ENCODE measurements around the gene MAP3K14.

MAP3K14 gene

DNA sequence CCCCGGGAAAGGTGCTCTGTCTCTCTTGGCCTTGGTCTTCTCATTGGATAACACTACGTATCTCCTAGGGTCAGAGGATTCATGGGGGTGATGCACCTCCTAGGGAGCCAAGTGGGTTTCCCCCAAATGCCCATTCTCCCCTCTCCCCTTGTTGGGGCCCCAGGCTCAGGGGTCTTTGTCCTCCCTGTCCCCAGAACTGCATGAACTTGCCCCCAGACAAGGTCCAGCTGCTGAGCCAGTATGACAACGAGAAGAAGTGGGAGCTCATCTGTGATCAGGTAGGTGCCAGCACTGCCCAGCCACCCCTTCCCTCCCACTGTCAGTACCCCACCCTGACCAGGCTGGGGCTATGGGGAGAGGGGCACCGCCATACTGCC lies 86.4 kb downstream of the MAP3K14 start:
- DNase-seq (no peak), ATAC-seq (no peak)
- Mint-ChIP-seq H3K9me3 (no peaks in the 10 kb centered on the region), H3K27me3 (no peaks in the 10 kb centered on the region), H3K4me3 (peak overlapping the region; percentile 99), H3K36me3 (ENCODE audit: low read depth) (peaks cover 35% of the 10 kb centered on the region), H3K4me1 (peaks cover 98% of the 10 kb centered on the region), H3K27ac (peak overlapping the region; percentile 97)

DNA sequence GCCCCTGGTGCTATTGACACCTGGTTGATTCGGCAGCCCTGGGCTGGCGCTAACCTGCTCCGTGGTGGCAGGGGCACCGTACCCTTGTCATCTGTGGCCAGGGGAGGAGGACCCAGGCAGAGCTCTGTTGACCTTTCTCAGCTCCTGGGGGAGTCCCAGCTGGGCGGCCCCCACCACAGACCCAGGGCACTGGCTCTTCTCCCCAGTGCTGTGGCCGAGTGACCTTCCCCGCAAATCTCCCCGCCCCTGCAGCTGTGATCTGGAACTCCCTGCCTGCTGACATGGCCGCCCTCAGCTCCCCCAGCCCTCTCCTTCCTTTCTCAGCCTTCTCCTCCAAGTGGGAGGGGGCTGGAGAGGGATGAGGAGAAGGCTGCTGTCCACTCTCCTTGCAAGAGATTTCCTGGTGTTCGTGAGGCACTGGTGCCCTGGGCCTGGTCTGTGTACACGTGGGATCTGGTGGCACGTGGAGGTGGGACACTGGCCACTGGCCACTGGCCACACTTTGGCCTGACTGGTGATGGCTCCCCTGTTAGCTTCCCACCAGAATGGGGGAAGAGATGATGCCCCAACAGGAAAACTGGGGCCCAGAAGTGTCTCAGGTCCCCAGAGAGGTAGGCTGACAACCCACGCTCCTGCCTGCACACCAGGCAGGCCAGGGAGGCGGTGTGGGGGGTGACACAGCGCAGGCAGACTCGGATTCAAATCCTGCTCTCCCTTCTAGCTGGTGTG lies 87.0 kb downstream of the MAP3K14 start:
- ATAC-seq: peak; percentile 41
- H3K4me3 Mint-ChIP-seq: peak overlapping the region; percentile 99
- peak overlapping the region; percentile 97 for H3K27ac Mint-ChIP-seq
- H3K9me3 Mint-ChIP-seq: no peaks in the 10 kb centered on the region
- DNase-seq: peak; percentile 88
- no peaks in the 10 kb centered on the region for H3K27me3 Mint-ChIP-seq
- H3K4me1 Mint-ChIP-seq: peaks cover 98% of the 10 kb centered on the region
- peaks cover 30% of the 10 kb centered on the region for H3K36me3 Mint-ChIP-seq (ENCODE audit: low read depth)

DNA sequence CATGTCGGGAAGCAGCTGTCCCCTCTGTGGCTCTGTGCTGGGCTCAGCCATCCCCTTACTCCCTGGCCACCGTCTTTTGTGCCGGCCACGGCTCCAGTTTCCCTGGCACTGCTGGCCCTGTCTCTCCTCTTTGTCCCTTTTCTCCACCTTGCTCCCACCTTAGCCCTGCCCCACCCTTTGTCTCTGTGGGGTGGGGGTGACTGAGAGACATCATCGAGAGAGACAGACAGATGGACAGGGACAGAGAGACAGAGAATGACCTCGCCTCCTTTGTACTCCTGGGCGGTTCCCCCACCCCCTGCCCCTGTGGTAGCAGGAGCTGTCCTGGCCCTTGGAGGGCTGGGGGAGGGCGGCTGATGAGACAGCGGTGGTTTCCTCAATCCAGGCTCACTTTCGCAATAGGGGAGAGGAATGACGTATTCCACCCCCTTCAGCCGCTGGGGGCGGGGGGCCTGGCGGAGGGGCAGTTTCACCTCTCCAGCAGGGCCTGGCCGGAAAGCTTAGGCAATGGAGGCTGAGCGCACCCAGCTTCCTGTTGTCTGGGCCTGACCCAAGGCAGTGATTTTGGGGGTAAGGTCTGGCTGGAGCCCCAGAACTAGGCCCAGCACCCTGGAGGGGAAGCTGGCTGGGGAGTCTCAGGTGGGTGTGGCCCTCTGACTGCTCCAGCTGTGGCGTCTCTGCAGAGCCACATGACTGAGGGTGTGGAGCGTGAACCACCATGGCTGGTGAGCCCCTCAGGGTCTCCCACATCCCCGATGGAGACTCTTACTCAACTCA lies 87.9 kb downstream of the MAP3K14 start:
- Mint-ChIP-seq H3K27me3 (no peaks in the 10 kb centered on the region), H3K27ac (peak overlapping the region; percentile 97), H3K4me1 (peaks cover 98% of the 10 kb centered on the region), H3K4me3 (peak overlapping the region; percentile 99), H3K36me3 (ENCODE audit: low read depth) (peaks cover 25% of the 10 kb centered on the region), H3K9me3 (no peaks in the 10 kb centered on the region)
- peak; percentile 42 for ATAC-seq
- DNase-seq: peak; percentile 95

DNA sequence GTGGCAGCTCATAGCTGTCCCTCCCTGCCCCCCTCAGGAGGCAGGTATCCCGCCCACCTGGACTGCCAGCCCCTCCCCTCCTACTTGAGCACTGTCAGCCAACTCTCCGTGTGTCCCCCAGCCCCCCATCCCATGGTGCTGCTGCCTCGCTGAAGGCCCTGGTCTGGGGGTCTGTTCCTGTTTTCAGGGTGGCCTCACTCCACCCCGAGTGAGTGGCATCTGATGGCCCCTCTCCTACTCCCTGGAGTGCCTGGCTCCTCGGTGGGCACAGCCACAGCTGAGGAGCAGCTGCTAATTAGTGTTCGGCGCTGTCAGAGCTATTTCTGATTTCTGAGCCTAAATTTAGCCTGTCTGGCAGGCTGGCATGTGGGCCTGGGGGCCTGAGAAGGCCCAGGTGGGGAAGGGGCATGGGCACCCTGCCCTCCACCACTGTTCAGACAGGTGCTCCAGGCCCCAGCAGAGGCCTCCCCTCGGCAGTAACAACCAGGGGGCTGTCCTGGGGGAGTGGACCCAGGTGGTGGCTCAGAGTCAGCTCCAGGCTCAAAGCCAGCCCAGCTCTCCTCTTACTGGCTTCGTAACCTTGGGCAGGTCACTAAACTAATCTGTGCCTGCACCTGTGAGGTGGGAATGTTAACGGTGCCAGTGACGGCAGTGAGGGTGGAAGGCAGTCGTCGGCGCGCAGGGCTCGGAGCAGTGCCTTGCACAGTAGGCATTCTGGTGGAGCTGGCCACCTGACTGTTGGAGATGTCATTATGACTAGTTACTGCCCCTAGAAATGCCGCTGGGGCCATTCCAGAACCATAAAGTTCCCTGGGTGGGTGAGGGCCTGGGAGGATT lies 88.7 kb downstream of the MAP3K14 start:
- Mint-ChIP-seq H3K27ac (peak overlapping the region; percentile 97), H3K36me3 (ENCODE audit: low read depth) (peaks cover 23% of the 10 kb centered on the region), H3K9me3 (no peaks in the 10 kb centered on the region), H3K4me1 (peaks cover 98% of the 10 kb centered on the region), H3K4me3 (peak overlapping the region; percentile 99), H3K27me3 (no peaks in the 10 kb centered on the region)
- DNase-seq (peak; percentile 62), ATAC-seq (no peak)

GRCh38 chr17:45227101-45227925 lies 89.5 kb downstream of the MAP3K14 start:
- peaks cover 90% of the 10 kb centered on the region for H3K4me1 Mint-ChIP-seq
- peak; percentile 59 for DNase-seq
- no peaks in the 10 kb centered on the region for H3K9me3 Mint-ChIP-seq
- H3K36me3 Mint-ChIP-seq (ENCODE audit: low read depth): peaks cover 22% of the 10 kb centered on the region
- H3K27ac Mint-ChIP-seq: peak overlapping the region; percentile 97
- no peak for ATAC-seq
- H3K4me3 Mint-ChIP-seq: peak overlapping the region; percentile 99
- no peaks in the 10 kb centered on the region for H3K27me3 Mint-ChIP-seq

GRCh38 chr17:45226576-45226975 lies 90.2 kb downstream of the MAP3K14 start:
- Mint-ChIP-seq H3K4me3 (peak overlapping the region; percentile 99), H3K36me3 (ENCODE audit: low read depth) (peaks cover 16% of the 10 kb centered on the region), H3K9me3 (no peaks in the 10 kb centered on the region), H3K27me3 (no peaks in the 10 kb centered on the region), H3K4me1 (peaks cover 83% of the 10 kb centered on the region), H3K27ac (peak overlapping the region; percentile 97)
- DNase-seq: no peak
- ATAC-seq: no peak

DNA sequence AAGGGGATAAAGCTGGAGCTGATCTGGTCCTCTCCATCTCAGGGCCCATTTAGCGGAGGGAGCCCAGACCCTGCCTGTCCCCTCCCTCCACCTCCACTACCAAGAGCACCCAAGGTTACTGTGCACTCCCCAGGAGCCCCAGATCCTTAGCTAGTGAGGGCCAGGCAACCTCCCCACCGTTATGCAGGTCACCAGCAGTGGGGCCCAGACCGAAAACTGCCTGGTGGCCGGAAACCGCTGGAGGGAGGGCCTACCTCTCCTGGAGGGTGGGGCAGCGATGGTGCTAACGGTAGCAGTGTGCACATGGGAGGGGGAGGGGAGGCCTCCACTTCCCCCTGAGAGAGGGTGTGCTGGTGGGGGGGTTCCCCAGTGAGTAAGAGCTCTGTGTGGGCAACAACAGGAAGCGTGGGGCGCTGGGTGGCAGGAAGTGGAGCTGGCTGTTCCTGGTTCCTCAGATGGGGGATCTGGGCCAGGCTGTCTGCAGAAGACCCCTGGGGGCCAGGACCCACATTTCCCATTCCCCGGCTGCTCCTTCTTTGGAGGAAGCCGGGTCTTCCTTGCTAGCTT lies 90.8 kb downstream of the MAP3K14 start:
- peak; percentile 40 for ATAC-seq

DNA sequence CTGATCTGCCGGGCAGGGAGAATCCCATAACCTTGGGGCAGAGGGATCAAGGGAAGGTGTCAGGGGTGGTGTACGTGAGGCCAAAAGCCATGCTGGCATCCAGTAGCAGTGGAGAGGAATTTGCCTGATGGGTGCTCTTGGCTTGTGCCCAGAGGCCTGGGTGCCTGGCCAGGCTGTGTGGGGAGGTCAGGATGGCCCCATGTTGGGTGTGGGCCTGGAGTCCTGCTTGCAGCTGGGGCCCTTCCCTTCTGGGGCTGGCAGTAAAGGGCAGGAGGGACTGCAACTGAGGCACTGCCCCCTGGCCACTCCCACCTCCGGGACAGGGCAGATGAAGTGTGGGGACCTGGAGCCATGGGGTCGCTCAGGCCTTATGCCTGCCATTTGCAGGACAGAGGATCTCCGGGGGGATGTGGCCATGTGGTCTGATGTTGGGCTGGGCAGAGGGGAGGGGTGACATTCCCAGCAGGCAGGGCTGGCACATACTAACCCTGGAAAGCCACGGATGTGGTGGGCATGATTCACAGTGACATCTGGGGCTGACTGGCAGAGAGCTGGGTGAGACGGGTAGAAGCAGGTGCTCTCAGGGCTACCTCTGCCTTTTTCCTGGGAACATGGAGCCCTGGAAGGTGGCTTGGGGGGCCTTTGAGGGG lies 91.6 kb downstream of the MAP3K14 start:
- H3K4me1 Mint-ChIP-seq: peaks cover 72% of the 10 kb centered on the region
- no peaks in the 10 kb centered on the region for H3K27me3 Mint-ChIP-seq
- H3K36me3 Mint-ChIP-seq (ENCODE audit: low read depth): peaks cover 25% of the 10 kb centered on the region
- H3K27ac Mint-ChIP-seq: peak overlapping the region; percentile 97
- H3K9me3 Mint-ChIP-seq: no peaks in the 10 kb centered on the region
- ATAC-seq: no peak
- peak overlapping the region; percentile 99 for H3K4me3 Mint-ChIP-seq
- peak; percentile 62 for DNase-seq

More for the DNA sequence above, 90.8 kb downstream of the MAP3K14 start:
- peak overlapping the region; percentile 99 for H3K4me3 Mint-ChIP-seq
- no peaks in the 10 kb centered on the region for H3K9me3 Mint-ChIP-seq
- peaks cover 78% of the 10 kb centered on the region for H3K4me1 Mint-ChIP-seq
- H3K27me3 Mint-ChIP-seq: no peaks in the 10 kb centered on the region
- peak; percentile 96 for DNase-seq
- H3K27ac Mint-ChIP-seq: peak overlapping the region; percentile 97
- H3K36me3 Mint-ChIP-seq (ENCODE audit: low read depth): peaks cover 16% of the 10 kb centered on the region

- Mint-ChIP-seq H3K27me3 (no peaks in the 10 kb centered on the region), H3K27ac (peak overlapping the region; percentile 97), H3K4me1 (peaks cover 72% of the 10 kb centered on the region), H3K4me3 (peak overlapping the region; percentile 99), H3K36me3 (ENCODE audit: low read depth) (peaks cover 30% of the 10 kb centered on the region), H3K9me3 (no peaks in the 10 kb centered on the region)
- DNase-seq (peak; percentile 62), ATAC-seq (no peak)
These were observed 92.2 kb downstream of the MAP3K14 start for GRCh38 chr17:45224671-45225050.

GRCh38 chr17:45223539-45224528 lies 93.0 kb downstream of the MAP3K14 start:
- ATAC-seq: peak; percentile 47
- Mint-ChIP-seq H3K4me3 (peak overlapping the region; percentile 99), H3K9me3 (no peaks in the 10 kb centered on the region), H3K27me3 (no peaks in the 10 kb centered on the region), H3K27ac (peak overlapping the region; percentile 97), H3K36me3 (ENCODE audit: low read depth) (peaks cover 37% of the 10 kb centered on the region), H3K4me1 (peaks cover 72% of the 10 kb centered on the region)
- DNase-seq: peak; percentile 80

GRCh38 chr17:45222996-45223538 lies 93.8 kb downstream of the MAP3K14 start:
- H3K27ac Mint-ChIP-seq: peak overlapping the region; percentile 97
- H3K4me3 Mint-ChIP-seq: peak overlapping the region; percentile 99
- DNase-seq: no peak
- H3K36me3 Mint-ChIP-seq (ENCODE audit: low read depth): peaks cover 40% of the 10 kb centered on the region
- H3K27me3 Mint-ChIP-seq: no peaks in the 10 kb centered on the region
- ATAC-seq: no peak
- H3K4me1 Mint-ChIP-seq: peaks cover 69% of the 10 kb centered on the region
- H3K9me3 Mint-ChIP-seq: no peaks in the 10 kb centered on the region

Data from activated naive CD8-positive, alpha-beta T cell treated with anti-CD3 and anti-CD28 coated beads, Interleukin-2, amount 50 U/mL, for 24 hours (primary cell).